GM12878 (cell line): ENCODE results near the gene NTSR1. TPM values are rescaled to one million over a fixed set of nuclear protein-coding genes. Genes with fewer than 3 reads are reported as not detected.

ENCODE experiments used
- ATAC-seq: fragments of 200-7000 bp; cut with Tn5 transposase; 3 replicates; pipeline ENCODE4 v1.9.1; 2020; ENCODE audit warnings: mild to moderate bottlenecking, moderate library complexity
- BruUV-seq: library from RNA; stranded (reverse); fragments of 400-500 nt; replicated peaks from 2 replicates; lab custom pipeline; 2021; lab: Mats Ljungman, UMichigan
- CTCF ChIA-PET: fragments of 300-600 bp; sonication (Branson Sonifier 250); formaldehyde crosslinking; extraction: SDS; loops from one replicate; lab custom pipeline; 2021; ENCODE audit warnings: inconsistent platforms; lab: Yijun Ruan, JAX
- POLR2A ChIA-PET: fragments of 350-600 bp; formaldehyde crosslinking; extraction: SDS; loops from one replicate; lab custom pipeline; 2021; ENCODE audit warnings: inconsistent platforms; lab: Charles Lee
- RAD21 ChIA-PET: fragments of 300-600 bp; sonication (Branson Sonifier 250); formaldehyde crosslinking; loops from one replicate; lab custom pipeline; 2023; ENCODE audit warnings: antibody characterized with exemption; ENCODE audit not compliant: unreplicated experiment; lab: Charles Lee
- SMC1A ChIA-PET: fragments of 300-600 bp; sonication (Branson Sonifier 250); formaldehyde crosslinking; loops from one replicate; lab custom pipeline; 2023; ENCODE audit not compliant: unreplicated experiment, uncharacterized antibody; lab: Charles Lee
- DNase-seq: peaks from one replicate; pipeline ENCODE4 v3.0.0-alpha.2; 2011; ENCODE audit warnings: low read depth, low spot score
- FAIRE-seq: peaks from 3 replicates; lab custom pipeline; 2011; peaks lifted over from hg19 to GRCh38; lab: Jason Lieb, UNC
- H2AFZ ChIP-seq: 2 replicates; pipeline ENCODE4 v1.6.0; 2011; ENCODE audit warnings: low read depth, low read length, control low read depth; ENCODE audit not compliant: control insufficient read depth
- H3K27ac ChIP-seq: 2 replicates; pipeline ENCODE4 v1.5.1; 2011; ENCODE audit warnings: control low read depth; ENCODE audit not compliant: control insufficient read depth, insufficient read depth
- H3K27me3 ChIP-seq, 2 experiments: replicated peaks in 1 of 2; 2 replicates each; pipeline versions ENCODE4 v1.6.0 to v1.6.1; 2011; ENCODE audit warnings: low read length in 1 of 2; ENCODE audit not compliant: control insufficient read depth in 2 of 2, insufficient read depth in 2 of 2
- H3K36me3 ChIP-seq, 2 experiments: 2 replicates each; pipeline ENCODE4 v1.5.1; 2011; ENCODE audit warnings: low read length in 1 of 2; ENCODE audit not compliant: control insufficient read depth in 2 of 2, insufficient read depth in 2 of 2
- H3K4me1 ChIP-seq: 2 replicates; pipeline ENCODE4 v1.6.1; 2011; ENCODE audit warnings: mild to moderate bottlenecking, low read length, moderate library complexity, mixed read lengths; ENCODE audit not compliant: control insufficient read depth, insufficient read depth
- H3K4me2 ChIP-seq: 2 replicates; pipeline ENCODE4 v1.6.0; 2011; ENCODE audit warnings: control low read depth; ENCODE audit not compliant: control insufficient read depth, insufficient read depth
- H3K4me3 ChIP-seq: fragments of 200-600 bp; sonication (generic); 2 replicates; pipeline ENCODE4 v1.5.1; 2016
- H3K79me2 ChIP-seq: 2 replicates; pipeline ENCODE4 v1.6.0; 2011; ENCODE audit warnings: low read length; ENCODE audit not compliant: control insufficient read depth, insufficient read depth
- H3K9ac ChIP-seq: 2 replicates; pipeline ENCODE4 v1.8.0; 2011; ENCODE audit warnings: low read length, control low read depth, mixed read lengths; ENCODE audit not compliant: control insufficient read depth, insufficient read depth
- H3K9me3 ChIP-seq: replicated peaks from 3 replicates; pipeline ENCODE4 v1.5.1; 2011; ENCODE audit warnings: mild to moderate bottlenecking, low read length; ENCODE audit not compliant: control insufficient read depth, insufficient read depth
- H4K20me1 ChIP-seq: 2 replicates; pipeline ENCODE4 v1.6.0; 2011; ENCODE audit not compliant: control insufficient read depth, insufficient read depth
- BRCA1 ChIP-seq: IDR thresholded peaks from 2 replicates; pipeline ENCODE4 v1.6.1; 2011; ENCODE audit warnings: low read depth, low read length, improper control_type of control experiment
- GATAD2B ChIP-seq: fragments of 450-650 bp; conservative IDR thresholded peaks from 2 replicates; pipeline ENCODE4 v1.6.1; 2017; ENCODE audit warnings: low read depth, mild to moderate bottlenecking, moderate library complexity
- HCFC1 ChIP-seq: fragments of 150-350 bp; IDR thresholded peaks from 2 replicates; pipeline ENCODE4 v1.6.1; 2014; ENCODE audit warnings: low read length
- KAT2A ChIP-seq: conservative IDR thresholded peaks from 2 replicates; pipeline ENCODE4 v1.6.1; 2011; ENCODE audit warnings: low read depth, low read length; ENCODE audit not compliant: control insufficient read depth
- PML ChIP-seq: IDR thresholded peaks from 2 replicates; pipeline ENCODE4 v1.6.1; 2012; ENCODE audit warnings: low read length, inconsistent platforms
- POLR2A ChIP-seq: IDR thresholded peaks from 2 replicates; pipeline ENCODE4 v1.6.1; 2011; ENCODE audit warnings: low read depth, mild to moderate bottlenecking, low read length
- RFX5 ChIP-seq: IDR thresholded peaks from 2 replicates; pipeline ENCODE4 v1.6.1; 2011; ENCODE audit warnings: low read depth, low read length, improper control_type of control experiment
- SREBF2 ChIP-seq: IDR thresholded peaks from 2 replicates; pipeline ENCODE4 v1.6.1; 2012; ENCODE audit warnings: mild to moderate bottlenecking, low read length
- SUZ12 ChIP-seq: fragments of 200-600 bp; sonication (generic); IDR thresholded peaks from one replicate; pipeline ENCODE4 v1.6.1; 2018; ENCODE audit warnings: antibody characterized with exemption, mild to moderate bottlenecking; ENCODE audit not compliant: unreplicated experiment
- TAF1 ChIP-seq: IDR thresholded peaks from 2 replicates; pipeline ENCODE4 v1.6.1; 2011; ENCODE audit warnings: mild to moderate bottlenecking, low read depth, low read length, borderline replicate concordance
- YY1 ChIP-seq: IDR thresholded peaks from 2 replicates; pipeline ENCODE4 v1.6.1; 2011; ENCODE audit warnings: low read depth, mild to moderate bottlenecking, low read length
- ZNF217 ChIP-seq: fragments of 450-650 bp; IDR thresholded peaks from 2 replicates; pipeline ENCODE4 v1.6.1; 2017; ENCODE audit warnings: antibody characterized with exemption, mild to moderate bottlenecking
- ZNF592 ChIP-seq: fragments of 450-650 bp; IDR thresholded peaks from 2 replicates; pipeline ENCODE4 v1.6.1; 2017; ENCODE audit warnings: mild to moderate bottlenecking, moderate library complexity
- ZSCAN29 ChIP-seq: fragments of 450-650 bp; IDR thresholded peaks from 2 replicates; pipeline ENCODE4 v1.6.1; 2017; ENCODE audit warnings: mild to moderate bottlenecking, moderate library complexity
- WGBS: methylation state at CpG from one replicate; pipeline ENCODE4 v1.1.6; 2016; ENCODE audit warnings: low lambda C conversion rate; ENCODE audit not compliant: insufficient replicate concordance, insufficient coverage; ENCODE audit errors: missing lambda C conversion rate; 5-methylcytosine and 5-hydroxymethylcytosine counted together
- in situ Hi-C: fragments of 300-500 bp; cut with MboI; formaldehyde crosslinking; loops from 9 replicates; pipeline ENCODE4 v1.14.3; 2018; ENCODE audit warnings: mixed read lengths
- intact Hi-C: fragments of 100-400 bp; cut with micrococcal nuclease; formaldehyde crosslinking; loops from one replicate; pipeline ENCODE4 v1.14.2; 2022; ENCODE audit not compliant: unreplicated experiment
- polyA plus RNA-seq, 11 experiments: library from polyadenylated mRNA; depleted of rRNA in 4 of 11; unstranded in 6 of 11; stranded (reverse) in 5 of 11; fragments of >200 nt; fragmentation: Nextera tagmentation in 4 of 11; fragmentation: Illumina TruSeq in 1 of 11; extraction: Ambion mirVana in 4 of 11; extraction: Trizol in 1 of 11; gene quantifications; 1 replicate in 1 of 11; 2 replicates in 10 of 11; pipeline versions ENCODE4 v1.2.1 to v1.2.3, GENCODE V29; 2011 to 2016; ENCODE audit warnings: inconsistent platforms in 2 of 11, missing spikeins in 2 of 11, low read depth in 1 of 11
- total RNA-seq, 4 experiments: library from RNA; depleted of rRNA in 3 of 4; stranded (reverse); fragments of >200 nt in 3 of 4; fragmentation: Illumina TruSeq in 1 of 4; extraction: Trizol in 1 of 4; gene quantifications; 2 replicates each; pipeline versions ENCODE4 v1.2.1 to v1.2.3, GENCODE V29; 2013 to 2021
- TF ChIP-seq, protein P1 (sequence below): IDR thresholded peaks from 2 replicates; pipeline ENCODE4 v1.6.1; 2012; ENCODE audit warnings: low read depth, low read length, improper control_type of control experiment
- TF ChIP-seq, protein P2 (sequence below): fragments of 450-650 bp; IDR thresholded peaks from 2 replicates; pipeline ENCODE4 v1.6.1; 2014; ENCODE audit warnings: mild to moderate bottlenecking

The NTSR1 gene
- total and polyA plus RNA-seq, 10 of the 15 experiments (the other 5 are each of a cell fraction or from before 2014, with no cell fraction given), result not detected

GRCh38 chr20:62670998-62671397 is 37.6 kb upstream of the NTSR1 start:
- Histone ChIP-seq H3K9me3 (no peaks in the 10 kb centered on the region), H3K27ac (no peak overlapping the region), H3K79me2 (no peaks in the 10 kb centered on the region), H2AFZ (no peak overlapping the region), H3K4me1 (no peaks in the 10 kb centered on the region), H4K20me1 (no peaks in the 10 kb centered on the region), H3K4me3 (no peak overlapping the region), H3K4me2 (no peak overlapping the region), H3K36me3 (peaks cover 2 to 3% of the 10 kb centered on the region in 2 experiments; a peak in 3 of 4 replicates), H3K9ac (no peak overlapping the region), H3K27me3 (no peaks in the 10 kb centered on the region)
- 100% methylated on average over 17 of the region's 17 CpGs for WGBS
- FAIRE-seq (no peak), ATAC-seq (no peak), DNase-seq (no peak)
- no TSS peak for BruUV-seq
- ChIA-PET POLR2A (no interaction called here), SMC1A (no interaction called here), CTCF (no interaction called here), RAD21 (no interaction called here)
- intact Hi-C loops (no loop called here), in situ Hi-C loops (no loop called here)
- TF ChIP-seq BRCA1 (no peak), POLR2A (no peak)

- no peak overlapping the region for H3K27ac ChIP-seq
- ChIA-PET SMC1A (no interaction called here), RAD21 (no interaction called here), POLR2A (no interaction called here), CTCF (no interaction called here)
- peaks cover 2 to 3% of the 10 kb centered on the region in 2 experiments; a peak in 3 of 4 replicates for H3K36me3 ChIP-seq
- no peak overlapping the region for H3K9ac ChIP-seq
- H3K4me3 ChIP-seq, result no peak overlapping the region
- no peak for DNase-seq
- 85% methylated on average over 15 of the region's 15 CpGs for WGBS
- TF ChIP-seq YY1, result no peak
- no peak for TF ChIP-seq SREBF2
- TF ChIP-seq KAT2A, result no peak
- no peak for TF ChIP-seq ZSCAN29
- TF ChIP-seq, protein P1, sequence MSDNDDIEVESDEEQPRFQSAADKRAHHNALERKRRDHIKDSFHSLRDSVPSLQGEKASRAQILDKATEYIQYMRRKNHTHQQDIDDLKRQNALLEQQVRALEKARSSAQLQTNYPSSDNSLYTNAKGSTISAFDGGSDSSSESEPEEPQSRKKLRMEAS, result no peak
- no peak for TF ChIP-seq ZNF217
- TF ChIP-seq SUZ12, result no peak
- no peak for TF ChIP-seq TAF1
- TF ChIP-seq PML, result no peak
- TF ChIP-seq GATAD2B, result no peak
- TF ChIP-seq HCFC1, result no peak
- no peak for TF ChIP-seq RFX5
- TF ChIP-seq, protein P2, sequence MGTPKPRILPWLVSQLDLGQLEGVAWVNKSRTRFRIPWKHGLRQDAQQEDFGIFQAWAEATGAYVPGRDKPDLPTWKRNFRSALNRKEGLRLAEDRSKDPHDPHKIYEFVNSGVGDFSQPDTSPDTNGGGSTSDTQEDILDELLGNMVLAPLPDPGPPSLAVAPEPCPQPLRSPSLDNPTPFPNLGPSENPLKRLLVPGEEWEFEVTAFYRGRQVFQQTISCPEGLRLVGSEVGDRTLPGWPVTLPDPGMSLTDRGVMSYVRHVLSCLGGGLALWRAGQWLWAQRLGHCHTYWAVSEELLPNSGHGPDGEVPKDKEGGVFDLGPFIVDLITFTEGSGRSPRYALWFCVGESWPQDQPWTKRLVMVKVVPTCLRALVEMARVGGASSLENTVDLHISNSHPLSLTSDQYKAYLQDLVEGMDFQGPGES, result no peak
- TF ChIP-seq ZNF592, result no peak
- no peak overlapping the region for H2AFZ ChIP-seq
- no peak for FAIRE-seq
- H3K4me1 ChIP-seq, result no peaks in the 10 kb centered on the region
- in situ Hi-C loops (no loop called here), intact Hi-C loops (no loop called here)
- H3K79me2 ChIP-seq, result no peaks in the 10 kb centered on the region
- ATAC-seq, result no peak
- H4K20me1 ChIP-seq, result no peaks in the 10 kb centered on the region
- no peaks in the 10 kb centered on the region for H3K9me3 ChIP-seq
- no peak overlapping the region for H3K4me2 ChIP-seq
- H3K27me3 ChIP-seq, result no peaks in the 10 kb centered on the region
- BruUV-seq, result no TSS peak
Measured at GRCh38 chr20:62671765-62672164, 36.9 kb upstream of the NTSR1 start.
